ENCODE results near the gene ING2. TPM values are rescaled to one million over a fixed set of nuclear protein-coding genes. Genes with fewer than 3 reads are reported as not detected.

ING2 gene
- total RNA-seq, 4 donors from 2014 or later = 12.9 to 23.0 (median 17.6) TPM

GRCh38 chr4:183522821-183523220, 18.0 kb downstream of the ING2 start:
- no peak for TF ChIP-seq CTCF (IDR thresholded peaks at IDR 0.05; ENCODE audit: low read depth)

GRCh38 chr4:183527326-183527725, 22.5 kb downstream of the ING2 start:
- TF ChIP-seq CTCF (IDR thresholded peaks at IDR 0.05; ENCODE audit: low read depth) = no peak

- no peak for TF ChIP-seq CTCF (IDR thresholded peaks at IDR 0.05; ENCODE audit: low read depth)
These were observed 28.0 kb downstream of the ING2 start for GRCh38 chr4:183532821-183533220.

- TF ChIP-seq CTCF (IDR thresholded peaks at IDR 0.05; ENCODE audit: low read depth) = no peak
These were observed 28.8 kb downstream of the ING2 start for GRCh38 chr4:183533698-183534097.

GRCh38 chr4:183540410-183541009, 35.7 kb downstream of the ING2 start:
- no peak for TF ChIP-seq CTCF (IDR thresholded peaks at IDR 0.05; ENCODE audit: low read depth)

GRCh38 chr4:183541010-183541751, 36.3 kb downstream of the ING2 start:
- TF ChIP-seq CTCF (IDR thresholded peaks at IDR 0.05; ENCODE audit: low read depth) = no peak

GRCh38 chr4:183541752-183542040, 36.8 kb downstream of the ING2 start:
- TF ChIP-seq CTCF (IDR thresholded peaks at IDR 0.05; ENCODE audit: low read depth) = no peak

All from subcutaneous adipose tissue (tissue), 4 donors.